Measurements from ENCODE around the gene CALML3. TPM values are rescaled to one million over a fixed set of nuclear protein-coding genes. Genes with fewer than 3 reads are reported as not detected.

CALML3 gene
- total RNA-seq, 1 experiment from 2014 or later: not detected

DNA sequence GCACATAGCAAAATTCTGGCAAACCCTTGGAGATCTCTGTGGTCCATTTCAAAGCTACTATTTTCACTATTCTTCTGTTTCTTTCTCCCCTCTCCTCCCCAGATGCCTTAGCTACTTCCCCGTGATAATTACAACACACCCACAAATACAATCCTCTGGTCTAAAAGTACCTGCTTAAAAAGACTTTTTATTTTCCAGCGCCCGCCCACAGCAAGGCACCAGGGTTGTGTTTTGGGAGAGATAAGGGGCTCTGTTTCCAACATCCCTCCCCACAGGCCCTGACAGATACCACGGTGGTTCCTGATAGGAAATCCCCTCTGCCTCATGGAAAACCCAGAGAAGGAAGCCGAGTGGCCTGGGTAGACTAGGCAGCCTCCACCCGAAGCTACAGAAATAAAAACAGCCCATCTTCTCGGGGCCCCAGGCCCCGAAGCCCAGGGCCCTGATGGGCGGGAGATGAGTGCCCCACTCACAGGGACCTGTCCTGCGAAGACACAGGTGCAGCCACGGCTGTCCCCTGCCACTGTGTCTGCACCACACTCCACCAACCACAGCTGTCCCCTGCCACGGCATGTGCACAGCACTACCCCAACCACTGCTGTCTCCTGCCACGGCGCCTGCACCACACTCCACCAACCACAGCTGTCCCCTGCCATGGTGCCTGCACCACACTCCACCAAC, 45.1 kb upstream of the CALML3 start:
- H3K4me1 ChIP-seq (ENCODE audit: insufficient read depth, low read length): no peaks in the 10 kb centered on the region
- no peak overlapping the region for H3K9ac ChIP-seq (ENCODE audit: low read length)
- TF ChIP-seq EZH2 (IDR thresholded peaks at IDR 0.05; ENCODE audit: low read length, unreplicated experiment): no peak
- TF ChIP-seq EZH2phosphoT487 (IDR thresholded peaks at IDR 0.05; ENCODE audit: borderline replicate concordance, low read length): no peak
- TF ChIP-seq, protein P1, sequence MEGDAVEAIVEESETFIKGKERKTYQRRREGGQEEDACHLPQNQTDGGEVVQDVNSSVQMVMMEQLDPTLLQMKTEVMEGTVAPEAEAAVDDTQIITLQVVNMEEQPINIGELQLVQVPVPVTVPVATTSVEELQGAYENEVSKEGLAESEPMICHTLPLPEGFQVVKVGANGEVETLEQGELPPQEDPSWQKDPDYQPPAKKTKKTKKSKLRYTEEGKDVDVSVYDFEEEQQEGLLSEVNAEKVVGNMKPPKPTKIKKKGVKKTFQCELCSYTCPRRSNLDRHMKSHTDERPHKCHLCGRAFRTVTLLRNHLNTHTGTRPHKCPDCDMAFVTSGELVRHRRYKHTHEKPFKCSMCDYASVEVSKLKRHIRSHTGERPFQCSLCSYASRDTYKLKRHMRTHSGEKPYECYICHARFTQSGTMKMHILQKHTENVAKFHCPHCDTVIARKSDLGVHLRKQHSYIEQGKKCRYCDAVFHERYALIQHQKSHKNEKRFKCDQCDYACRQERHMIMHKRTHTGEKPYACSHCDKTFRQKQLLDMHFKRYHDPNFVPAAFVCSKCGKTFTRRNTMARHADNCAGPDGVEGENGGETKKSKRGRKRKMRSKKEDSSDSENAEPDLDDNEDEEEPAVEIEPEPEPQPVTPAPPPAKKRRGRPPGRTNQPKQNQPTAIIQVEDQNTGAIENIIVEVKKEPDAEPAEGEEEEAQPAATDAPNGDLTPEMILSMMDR (conservative IDR thresholded peaks at IDR 0.05; ENCODE audit: low read depth, low read length): no peak
- H3K4me3 ChIP-seq (ENCODE audit: low read length): no peak overlapping the region
- H3K9me3 ChIP-seq (ENCODE audit: low read length): no peaks in the 10 kb centered on the region
- H4K20me1 ChIP-seq (ENCODE audit: low read length): no peaks in the 10 kb centered on the region
- intact Hi-C loops (cut with micrococcal nuclease): no loop called here
- no peaks in the 10 kb centered on the region for H3F3A ChIP-seq (ENCODE audit: low read length, unreplicated experiment)
- no TSS peak for BruUV-seq (replicated peaks)
- DNase-seq (no peak), ATAC-seq (no peak)
- ChIA-PET POLR2A (ENCODE audit: unreplicated experiment) (no interaction called here), CTCF (no interaction called here)
- no peaks in the 10 kb centered on the region for H3K36me3 ChIP-seq (ENCODE audit: low read depth, low read length)
- no peaks in the 10 kb centered on the region for H3K27me3 ChIP-seq (ENCODE audit: low read length)
- H3K27ac ChIP-seq (ENCODE audit: low read length): no peak overlapping the region
- no peak overlapping the region for H2AFZ ChIP-seq (ENCODE audit: low read length)
- H3K9me2 ChIP-seq (replicated peaks; ENCODE audit: low read length): no peaks in the 10 kb centered on the region
- no peaks in the 10 kb centered on the region for H3K79me2 ChIP-seq (ENCODE audit: low read length)
- no peak overlapping the region for H3K4me2 ChIP-seq (ENCODE audit: low read length)

DNA sequence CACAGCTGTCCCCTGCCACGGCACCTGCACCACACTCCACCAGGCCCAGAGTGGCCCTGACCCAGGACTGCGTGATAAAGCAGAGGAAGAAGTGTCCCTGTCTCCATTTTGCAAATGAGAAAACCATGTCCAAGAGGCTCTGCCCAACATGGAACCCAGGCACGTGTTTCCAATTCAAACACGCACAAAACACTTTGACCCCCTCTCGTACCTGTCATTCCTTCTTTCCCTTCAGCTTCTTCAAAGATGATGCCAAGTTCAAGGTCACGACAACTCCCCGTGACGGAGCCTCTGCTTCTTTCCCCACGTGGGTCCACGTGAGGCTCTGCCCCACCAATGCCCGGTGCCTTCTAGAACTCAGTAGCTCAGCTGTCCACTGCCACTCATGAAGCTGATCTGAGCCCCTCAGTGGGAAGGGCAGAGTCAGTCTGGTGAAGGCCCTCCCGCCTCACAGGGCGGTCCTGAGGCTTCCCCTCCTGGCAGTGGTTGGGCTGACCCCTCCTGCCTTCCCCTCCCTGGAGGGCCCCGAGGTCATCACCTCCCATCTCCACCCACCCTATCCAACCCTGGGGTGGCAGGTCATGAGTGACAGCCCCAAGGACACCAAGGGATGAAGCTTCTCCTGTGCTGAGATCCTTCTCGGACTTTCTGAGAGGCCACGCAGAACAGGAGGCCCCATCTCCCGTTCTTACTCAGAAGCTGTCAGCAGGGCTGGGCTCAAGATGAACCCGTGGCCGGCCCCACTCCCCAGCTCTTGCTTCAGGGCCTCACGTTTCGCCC, 44.4 kb upstream of the CALML3 start:
- no peak overlapping the region for H3K9ac ChIP-seq (ENCODE audit: low read length)

More for the DNA sequence above, 44.4 kb upstream of the CALML3 start:
- Histone ChIP-seq H3K4me2 (ENCODE audit: low read length) (no peak overlapping the region), H3K36me3 (ENCODE audit: low read depth, low read length) (no peaks in the 10 kb centered on the region), H3K9me3 (ENCODE audit: low read length) (no peaks in the 10 kb centered on the region), H3K9me2 (replicated peaks; ENCODE audit: low read length) (no peaks in the 10 kb centered on the region), H3K27ac (ENCODE audit: low read length) (no peak overlapping the region), H4K20me1 (ENCODE audit: low read length) (no peaks in the 10 kb centered on the region), H3K4me3 (ENCODE audit: low read length) (no peak overlapping the region), H3K79me2 (ENCODE audit: low read length) (no peaks in the 10 kb centered on the region), H3K4me1 (ENCODE audit: insufficient read depth, low read length) (no peaks in the 10 kb centered on the region), H3F3A (ENCODE audit: low read length, unreplicated experiment) (no peaks in the 10 kb centered on the region), H3K27me3 (ENCODE audit: low read length) (no peaks in the 10 kb centered on the region), H2AFZ (ENCODE audit: low read length) (no peak overlapping the region)
- no TSS peak for BruUV-seq (replicated peaks)
- DNase-seq (no peak), ATAC-seq (no peak)
- no peak for TF ChIP-seq EZH2phosphoT487 (IDR thresholded peaks at IDR 0.05; ENCODE audit: borderline replicate concordance, low read length)
- TF ChIP-seq, protein P1 (conservative IDR thresholded peaks at IDR 0.05; ENCODE audit: low read depth, low read length): no peak
- no peak for TF ChIP-seq EZH2 (IDR thresholded peaks at IDR 0.05; ENCODE audit: low read length, unreplicated experiment)
- CTCF ChIA-PET: no interaction called here
- POLR2A ChIA-PET (ENCODE audit: unreplicated experiment): no interaction called here
- intact Hi-C loops (cut with micrococcal nuclease): no loop called here

All from PC-3 (cell line).